Epithelial cell of esophagus (primary cell): Measurements from ENCODE around the gene OR5M3.

ENCODE experiments used
- DNase-seq: peaks from one replicate; pipeline ENCODE4 v3.0.0; 2010; ENCODE audit warnings: low read depth
- H3K4me3 ChIP-seq: 2 replicates; pipeline ENCODE4 v1.5.1; 2011; ENCODE audit warnings: mild to moderate bottlenecking, low read length, control low read depth
- TF ChIP-seq, protein P1 (sequence below): IDR thresholded peaks from 2 replicates; pipeline ENCODE4 v1.5.1; 2011; ENCODE audit warnings: low read depth, mild to moderate bottlenecking, low read length, control low read depth, inconsistent platforms; ENCODE audit not compliant: insufficient read depth; ENCODE audit errors: missing control alignments

OR5M3 gene

DNA sequence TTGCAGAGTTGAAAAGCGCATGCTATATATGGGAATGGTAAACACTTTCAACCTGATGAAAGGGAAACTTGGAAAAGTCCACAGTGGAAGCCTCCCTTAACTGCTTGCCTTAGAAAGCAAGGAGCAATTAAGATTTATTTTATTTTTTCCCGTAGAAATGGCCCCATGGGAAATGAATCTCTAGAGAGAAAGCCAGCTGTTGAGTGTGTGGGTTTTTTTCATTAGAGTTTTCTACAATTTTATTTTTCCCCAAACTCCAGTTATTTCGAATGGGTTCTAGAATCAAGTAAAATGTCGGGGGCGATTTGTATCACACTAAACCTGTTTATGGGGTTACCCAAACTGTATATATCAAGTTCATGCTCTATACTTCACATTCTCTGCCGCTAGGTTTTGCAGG lies at the start of gene OR5M3:
Gene OR5M3 (minus strand): TSS at position 101 of the 400 bp plus-strand sequence. CDS start 2,855 bp downstream, outside the sequence.
- DNase-seq, result no peak
- TF ChIP-seq, protein P1, sequence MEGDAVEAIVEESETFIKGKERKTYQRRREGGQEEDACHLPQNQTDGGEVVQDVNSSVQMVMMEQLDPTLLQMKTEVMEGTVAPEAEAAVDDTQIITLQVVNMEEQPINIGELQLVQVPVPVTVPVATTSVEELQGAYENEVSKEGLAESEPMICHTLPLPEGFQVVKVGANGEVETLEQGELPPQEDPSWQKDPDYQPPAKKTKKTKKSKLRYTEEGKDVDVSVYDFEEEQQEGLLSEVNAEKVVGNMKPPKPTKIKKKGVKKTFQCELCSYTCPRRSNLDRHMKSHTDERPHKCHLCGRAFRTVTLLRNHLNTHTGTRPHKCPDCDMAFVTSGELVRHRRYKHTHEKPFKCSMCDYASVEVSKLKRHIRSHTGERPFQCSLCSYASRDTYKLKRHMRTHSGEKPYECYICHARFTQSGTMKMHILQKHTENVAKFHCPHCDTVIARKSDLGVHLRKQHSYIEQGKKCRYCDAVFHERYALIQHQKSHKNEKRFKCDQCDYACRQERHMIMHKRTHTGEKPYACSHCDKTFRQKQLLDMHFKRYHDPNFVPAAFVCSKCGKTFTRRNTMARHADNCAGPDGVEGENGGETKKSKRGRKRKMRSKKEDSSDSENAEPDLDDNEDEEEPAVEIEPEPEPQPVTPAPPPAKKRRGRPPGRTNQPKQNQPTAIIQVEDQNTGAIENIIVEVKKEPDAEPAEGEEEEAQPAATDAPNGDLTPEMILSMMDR, result no peak
- no peak within 1 kb of the TSS for H3K4me3 ChIP-seq

- TF ChIP-seq, protein P1, result no peak
- no peak for DNase-seq
- H3K4me3 ChIP-seq, result no peak overlapping the region
Measured at GRCh38 chr11:56522008-56522407, 48.9 kb upstream of the OR5M3 start.

GRCh38 chr11:56513280-56513679 lies 40.1 kb upstream of the OR5M3 start:
- TF ChIP-seq, protein P1, result no peak
- no peak for DNase-seq
- no peak overlapping the region for H3K4me3 ChIP-seq

- peak; percentile 24 for DNase-seq
- H3K4me3 ChIP-seq, result no peak overlapping the region
- TF ChIP-seq, protein P1, result no peak
Measured at GRCh38 chr11:56509439-56509838, 36.3 kb upstream of the OR5M3 start.

- DNase-seq, result no peak
- TF ChIP-seq, protein P1, result no peak
- no peak overlapping the region for H3K4me3 ChIP-seq
Measured at GRCh38 chr11:56497010-56497409, 23.9 kb upstream of the OR5M3 start.

DNA sequence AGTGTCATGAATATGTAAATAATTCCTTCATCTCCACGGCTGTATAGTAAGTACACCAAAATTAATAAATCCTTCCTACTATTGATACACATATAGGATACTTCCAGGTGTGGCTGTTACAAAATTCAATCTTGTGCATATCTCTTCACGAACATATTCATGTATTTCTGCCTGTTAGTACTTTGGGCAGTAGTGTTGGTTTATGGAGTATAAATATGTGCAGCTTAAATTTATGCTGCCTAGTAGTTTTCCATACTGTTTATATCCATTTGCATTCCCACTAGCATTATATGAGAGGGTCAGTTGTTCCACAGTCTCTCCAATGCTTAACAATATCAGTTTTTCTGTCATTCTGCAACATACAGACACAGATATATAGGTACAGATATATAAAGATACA lies 22.0 kb upstream of the OR5M3 start:
- TF ChIP-seq, protein P1, result no peak
- no peak for DNase-seq
- H3K4me3 ChIP-seq, result no peak overlapping the region

- TF ChIP-seq, protein P1, result no peak
- DNase-seq, result no peak
- H3K4me3 ChIP-seq, result no peak within 1 kb of the TSS
Measured at GRCh38 chr11:56491270-56491669, 18.1 kb upstream of the OR5M3 start, which contains the start of gene OR5M8. TSS of gene OR5M8 (minus strand) at chr11:56491370. CDS start at chr11:56491370, 0 bp downstream.
